HG02938 (cell line): ENCODE data around the gene TRRAP.

Experiments
- ATAC-seq: cut with Tn5 transposase; IDR thresholded peaks from one replicate; pipeline ENCODE4 v1.9.1; 2021; ENCODE audit warnings: mild to moderate bottlenecking, moderate library complexity; ENCODE audit not compliant: unreplicated experiment

TRRAP gene

DNA sequence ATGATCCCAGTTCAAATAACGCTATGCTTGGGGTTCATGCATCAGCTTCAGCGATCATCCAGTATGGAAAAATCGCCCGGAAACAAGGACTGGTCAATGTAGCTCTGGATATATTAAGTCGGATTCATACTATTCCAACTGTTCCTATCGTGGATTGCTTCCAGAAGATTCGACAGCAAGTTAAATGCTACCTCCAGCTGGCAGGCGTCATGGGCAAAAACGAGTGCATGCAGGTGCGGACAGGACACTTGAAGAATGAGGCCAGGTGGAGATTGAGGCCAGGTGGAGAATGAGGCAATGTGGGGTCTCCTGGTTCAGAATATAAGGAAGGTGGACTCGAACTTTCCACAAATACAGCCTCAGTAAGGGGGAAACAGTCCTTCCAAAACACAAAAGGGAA is 105.8 kb downstream of the TRRAP start:
- no peak for ATAC-seq

GRCh38 chr7:98985406-98985805 is 107.1 kb downstream of the TRRAP start:
- no peak for ATAC-seq

- no peak for ATAC-seq
These were observed 107.6 kb downstream of the TRRAP start for GRCh38 chr7:98985945-98986344.

DNA sequence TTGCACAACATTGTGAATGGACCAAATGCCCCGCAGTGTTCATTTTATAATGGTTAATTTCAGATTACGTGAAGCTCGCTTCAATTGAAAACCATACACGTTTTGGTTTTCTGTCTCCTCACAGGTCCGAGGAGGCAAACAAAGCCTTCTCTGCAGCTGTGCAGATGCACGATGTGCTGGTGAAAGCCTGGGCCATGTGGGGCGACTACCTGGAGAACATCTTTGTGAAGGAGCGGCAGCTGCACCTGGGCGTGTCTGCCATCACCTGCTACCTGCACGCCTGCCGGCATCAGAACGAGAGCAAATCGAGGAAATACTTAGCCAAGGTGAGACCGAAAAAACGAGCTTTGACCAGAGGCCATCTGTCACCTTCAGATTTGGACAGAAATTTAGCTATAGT is 110.3 kb downstream of the TRRAP start:
- no peak for ATAC-seq

GRCh38 chr7:98990356-98990755 is 112.0 kb downstream of the TRRAP start:
- ATAC-seq = no peak

- no peak for ATAC-seq
These were observed 112.8 kb downstream of the TRRAP start for GRCh38 chr7:98991141-98991540.

DNA sequence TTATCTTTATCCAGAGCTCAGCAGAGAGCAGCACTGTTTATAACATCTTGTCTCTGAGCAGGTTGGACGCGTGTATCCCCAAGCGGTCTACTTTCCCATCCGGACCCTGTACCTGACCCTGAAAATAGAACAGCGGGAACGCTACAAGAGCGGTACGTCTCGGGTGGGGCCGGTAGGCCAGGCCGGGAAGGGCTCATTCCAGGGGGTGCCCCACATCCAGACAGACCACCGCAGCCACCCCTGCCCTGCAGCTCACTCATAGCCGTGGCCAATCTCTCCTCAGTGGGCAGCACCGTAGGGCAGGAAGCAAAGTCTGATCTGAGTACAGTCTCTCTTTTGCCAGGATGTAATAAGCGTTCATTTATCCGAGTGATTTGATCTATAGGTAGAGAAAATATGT is 113.7 kb downstream of the TRRAP start:
- no peak for ATAC-seq

DNA sequence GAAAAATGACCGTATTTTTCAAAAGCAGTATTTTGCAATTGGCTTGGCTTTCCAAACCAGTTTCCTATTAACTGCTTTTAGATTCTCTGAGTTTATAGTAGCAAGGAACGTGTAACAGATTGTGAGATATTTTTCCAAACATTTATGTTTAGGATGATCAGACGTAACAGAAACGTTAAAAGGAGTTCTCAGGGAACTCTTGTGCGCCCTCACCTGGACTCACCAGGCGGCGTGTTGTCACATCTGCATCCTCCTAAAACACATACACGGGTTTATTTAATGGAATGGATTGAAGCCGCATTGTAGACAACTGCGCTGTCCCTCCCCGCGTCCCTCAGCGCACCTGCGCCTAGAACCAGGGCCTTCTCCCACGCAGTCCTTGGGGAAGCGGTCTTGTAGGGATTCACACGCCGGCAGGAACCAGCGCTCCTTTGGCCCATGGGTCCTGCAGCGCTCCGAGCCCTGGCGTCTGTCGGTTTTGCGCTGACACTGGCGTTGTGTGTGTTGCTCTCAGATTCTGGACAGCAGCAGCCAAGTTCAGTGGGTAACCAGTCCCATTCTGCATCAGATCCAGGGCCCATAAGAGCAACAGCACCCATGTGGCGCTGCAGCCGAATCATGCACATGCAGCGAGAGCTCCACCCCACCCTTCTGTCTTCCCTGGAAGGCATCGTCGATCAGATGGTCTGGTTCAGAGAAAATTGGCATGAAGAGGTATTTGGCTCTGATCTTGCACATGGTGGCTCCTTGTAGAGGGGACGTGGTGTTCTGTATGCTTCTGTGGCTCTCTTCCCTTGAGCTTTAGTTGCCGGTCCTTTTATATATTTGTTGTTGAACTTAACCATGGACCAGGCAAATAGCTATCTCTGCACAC is 114.9 kb downstream of the TRRAP start:
- no peak for ATAC-seq

GRCh38 chr7:98994046-98994944 is 116.0 kb downstream of the TRRAP start:
- no peak for ATAC-seq

DNA sequence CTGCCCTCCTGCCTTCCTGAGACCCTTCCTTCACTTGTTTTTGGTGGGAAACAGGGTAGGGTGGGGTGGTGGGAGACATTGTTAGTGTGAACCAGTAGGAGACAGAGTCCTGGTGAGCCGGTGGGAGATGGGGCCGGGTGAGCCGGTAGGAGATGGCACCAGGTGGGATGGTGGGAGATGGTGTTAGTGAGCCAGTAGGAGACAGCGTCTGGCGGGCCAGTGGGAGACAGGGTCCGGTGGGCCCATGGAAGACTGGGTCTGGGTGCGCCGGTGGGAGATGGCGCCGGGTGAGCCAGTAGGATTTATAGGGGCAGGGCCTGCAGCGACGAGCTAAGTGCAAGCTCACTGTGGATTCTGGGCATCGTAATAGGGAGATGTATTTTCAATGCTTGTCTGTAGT is 116.8 kb downstream of the TRRAP start:
- ATAC-seq = no peak

DNA sequence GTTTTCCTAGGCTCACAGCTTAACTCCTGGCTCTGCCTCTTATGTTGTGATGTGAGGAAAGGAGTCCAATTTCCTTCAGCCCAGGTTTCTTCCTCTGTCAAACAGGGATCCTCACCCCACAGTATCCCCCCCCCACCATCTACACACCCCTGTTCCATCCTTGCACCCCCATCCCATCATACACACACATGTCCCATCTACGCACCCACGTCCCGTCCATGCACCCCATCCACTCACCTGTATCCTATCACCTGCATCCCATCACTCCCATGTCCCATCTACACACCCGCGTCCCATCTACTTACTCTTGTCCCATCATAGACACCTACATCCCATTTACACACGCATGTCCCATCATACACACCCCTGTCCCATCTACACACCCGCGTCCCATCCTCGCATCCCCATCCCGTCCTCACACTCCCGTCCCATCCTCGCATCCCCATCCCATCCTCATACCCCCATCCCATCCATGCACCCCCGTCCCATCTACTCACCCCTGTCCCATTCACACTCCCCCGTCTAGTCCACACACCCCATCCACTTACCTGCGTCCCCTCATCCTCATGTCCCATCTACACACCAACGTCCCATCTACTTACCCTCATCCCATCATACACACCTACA is 117.3 kb downstream of the TRRAP start:
- ATAC-seq = no peak

DNA sequence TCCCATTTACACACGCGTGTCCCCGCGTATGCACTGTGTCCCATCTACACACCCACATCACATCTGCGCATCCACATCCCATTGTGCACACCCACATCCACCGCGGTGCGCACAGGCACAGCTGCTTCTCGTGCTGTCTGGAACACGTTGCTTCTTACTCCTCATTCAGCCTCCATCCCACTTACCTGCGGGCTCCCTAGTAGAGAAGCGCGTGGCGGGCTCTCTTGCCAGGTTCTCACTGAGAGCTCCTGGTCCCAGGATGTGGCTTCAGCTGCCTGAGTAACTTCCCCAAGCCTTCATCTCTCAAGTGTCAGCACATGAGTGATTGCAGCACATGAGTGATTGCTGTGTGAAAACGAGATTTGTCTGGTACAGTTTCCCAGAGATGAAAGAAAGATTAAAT is 117.8 kb downstream of the TRRAP start:
- no peak for ATAC-seq

DNA sequence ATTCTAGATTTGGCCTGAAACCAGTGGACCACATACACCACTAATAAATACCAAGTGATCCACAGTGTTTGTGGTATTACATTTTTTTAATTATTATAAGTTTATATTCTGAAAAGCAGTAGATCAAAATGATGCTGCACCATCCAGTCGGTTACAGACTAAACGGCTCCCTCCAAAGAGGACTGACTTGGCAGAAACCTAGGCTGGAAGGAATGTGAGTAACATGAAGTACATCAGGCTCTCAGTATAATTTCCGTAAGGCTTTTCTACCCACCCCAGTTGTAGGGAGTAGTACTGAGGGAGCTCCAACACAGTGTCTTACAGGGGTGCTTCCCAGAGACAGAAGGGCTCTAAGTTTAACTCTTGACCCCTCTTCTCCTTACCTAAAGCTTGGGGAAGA is 119.5 kb downstream of the TRRAP start:
- no peak for ATAC-seq

DNA sequence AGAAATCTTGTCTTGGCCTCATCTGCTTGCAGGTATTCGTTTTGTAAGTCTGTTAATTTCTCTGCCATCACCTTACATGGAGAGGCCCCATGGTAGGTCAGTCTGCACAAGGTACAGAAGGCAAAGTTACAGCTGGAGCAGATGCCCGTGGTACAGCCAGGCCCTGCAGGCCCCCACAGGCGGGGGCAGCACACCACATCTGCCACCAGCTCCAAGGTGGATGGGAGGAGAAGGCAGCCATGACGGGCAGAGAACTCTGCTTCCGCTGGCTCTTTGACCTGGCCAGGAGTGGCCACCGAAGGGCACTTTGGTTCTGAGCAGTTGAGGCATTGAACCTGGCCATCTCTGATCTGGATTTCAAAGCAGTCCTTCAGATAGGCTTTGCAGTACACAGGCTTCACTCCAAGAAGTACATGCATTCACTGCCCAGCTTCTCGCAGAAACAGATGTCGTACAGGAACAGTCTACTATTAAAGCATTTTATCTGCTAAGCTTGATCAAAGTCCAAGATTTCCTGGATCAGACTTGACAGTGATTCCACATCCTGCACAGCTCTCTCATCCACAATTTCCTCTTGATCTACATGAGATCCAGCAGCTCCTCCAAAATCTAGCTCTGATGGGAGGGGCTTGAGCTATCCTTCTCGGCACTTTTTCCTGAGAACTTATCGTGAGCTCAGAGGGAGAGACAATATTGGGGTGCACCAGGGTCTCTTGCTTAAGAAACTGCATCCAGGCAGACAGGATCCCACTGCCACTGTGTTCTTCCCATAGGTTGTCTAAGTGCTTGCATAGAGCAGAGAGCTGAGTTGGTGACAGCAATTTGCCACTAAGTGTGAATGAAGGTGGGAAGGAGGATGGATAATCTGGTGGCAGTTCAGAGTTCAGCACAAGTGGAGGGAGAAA is 120.7 kb downstream of the TRRAP start:
- no peak for ATAC-seq

DNA sequence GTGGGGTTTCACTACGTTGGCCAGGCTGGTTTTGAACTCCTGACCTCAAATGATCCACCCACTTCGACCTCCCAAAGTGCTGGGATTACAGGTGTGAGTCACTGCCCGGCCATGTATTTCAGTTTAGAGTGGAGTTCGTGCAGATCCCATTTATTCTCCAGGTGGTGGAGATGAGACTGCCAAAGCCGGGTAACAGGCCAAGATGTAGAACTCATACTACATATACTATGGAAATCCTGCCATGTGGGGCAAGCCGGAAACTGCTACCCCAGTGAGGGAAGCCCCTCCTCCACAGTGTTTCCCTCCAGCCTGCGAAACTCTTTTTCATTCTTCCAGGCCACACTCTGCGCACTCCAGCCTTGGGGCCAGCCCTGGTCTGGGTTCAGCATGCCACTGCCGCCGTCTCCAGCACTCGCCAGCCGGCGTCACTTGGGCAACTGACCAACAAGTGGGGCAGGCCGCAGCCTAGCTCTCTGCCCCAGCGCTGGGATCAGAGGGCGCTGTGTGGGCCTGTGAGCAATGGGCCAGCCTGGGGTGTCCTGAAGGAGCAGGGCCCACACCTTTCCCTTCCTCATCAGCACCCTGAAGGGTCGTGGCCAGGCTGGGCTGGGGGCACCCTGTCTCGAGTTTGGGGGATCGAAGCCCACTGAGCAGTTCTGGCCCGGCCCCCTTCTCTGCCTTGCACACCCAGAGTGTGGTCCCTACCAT is 122.0 kb downstream of the TRRAP start:
- no peak for ATAC-seq

- no peak for ATAC-seq
These were observed 122.7 kb downstream of the TRRAP start for GRCh38 chr7:99000904-99001465.

DNA sequence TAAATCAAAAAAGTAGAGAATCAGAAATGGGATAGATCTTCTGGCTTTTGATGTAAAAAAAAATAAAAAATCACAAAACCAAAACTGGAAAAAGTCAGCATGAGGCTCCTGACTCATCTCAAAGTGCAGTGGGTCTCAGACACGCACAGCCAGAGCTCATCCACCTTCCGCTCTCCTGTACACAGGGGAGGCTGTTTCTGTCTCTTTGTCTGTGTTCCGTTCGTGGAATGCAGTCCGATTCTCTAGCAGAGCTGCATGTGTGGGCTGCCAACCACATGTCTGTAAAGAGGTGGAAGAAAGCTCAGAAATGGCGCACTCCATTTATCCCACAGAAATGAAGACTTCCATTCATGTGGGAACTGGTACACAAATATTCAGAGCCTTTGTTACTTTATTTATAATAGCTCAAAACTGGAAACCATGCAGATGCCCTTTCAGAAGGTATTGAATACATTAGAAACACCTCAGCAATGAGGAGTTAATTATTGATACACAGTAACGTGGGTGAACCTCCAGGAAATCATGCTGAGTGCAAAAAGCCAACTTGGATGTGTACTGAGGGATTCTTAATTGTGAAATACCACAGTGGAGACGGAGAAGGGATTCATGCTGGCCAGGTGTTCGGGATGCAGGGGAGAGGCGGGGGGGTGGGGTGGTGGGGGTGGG is 123.3 kb downstream of the TRRAP start:
- ATAC-seq = no peak

GRCh38 chr7:99002148-99002826 is 124.0 kb downstream of the TRRAP start:
- ATAC-seq = no peak
